GM21619 (cell line): ENCODE data around the gene HIBADH.
"Not testable (repeated sequence)": the region's sequence is repeated elsewhere in the genome, so short reads cannot be mapped to it uniquely, and the experiment has no call there.

Experiments used
- ATAC-seq: cut with Tn5 transposase; IDR thresholded peaks from one replicate; pipeline ENCODE4 v1.9.1; 2021; ENCODE audit not compliant: unreplicated experiment

The HIBADH gene

GRCh38 chr7:27680610-27681009 is 17.9 kb upstream of the HIBADH start:
- ATAC-seq, result no peak

- ATAC-seq, result no peak
Measured at GRCh38 chr7:27678617-27679260, 16.1 kb upstream of the HIBADH start.

- ATAC-seq, result no peak
Measured at GRCh38 chr7:27677912-27678612, 15.4 kb upstream of the HIBADH start.

- not testable (repeated sequence) for ATAC-seq
Measured at GRCh38 chr7:27674126-27674525, 11.4 kb upstream of the HIBADH start.

- ATAC-seq, result no peak
Measured at GRCh38 chr7:27671675-27672074, 9.0 kb upstream of the HIBADH start.

GRCh38 chr7:27670676-27671075 is 8.0 kb upstream of the HIBADH start:
- ATAC-seq, result no peak

- ATAC-seq, result no peak
Measured at GRCh38 chr7:27670177-27670576, 7.5 kb upstream of the HIBADH start.

- no peak for ATAC-seq
Measured at GRCh38 chr7:27665531-27665930, 2.8 kb upstream of the HIBADH start.

GRCh38 chr7:27663989-27664331 is 1.3 kb upstream of the HIBADH start:
- no peak for ATAC-seq

GRCh38 chr7:27661811-27662489 is 733 bp downstream of the HIBADH start:
- ATAC-seq, result peak; percentile 5

GRCh38 chr7:27656724-27657123 is 6.0 kb downstream of the HIBADH start:
- no peak for ATAC-seq

- ATAC-seq, result no peak
Measured at GRCh38 chr7:27655184-27655583, 7.5 kb downstream of the HIBADH start.

- no peak for ATAC-seq
Measured at GRCh38 chr7:27652518-27652917, 10.2 kb downstream of the HIBADH start.

- no peak for ATAC-seq
Measured at GRCh38 chr7:27651702-27652101, 11.0 kb downstream of the HIBADH start.

- ATAC-seq, result no peak
Measured at GRCh38 chr7:27650283-27650682, 12.4 kb downstream of the HIBADH start.

GRCh38 chr7:27647489-27647888 is 15.2 kb downstream of the HIBADH start:
- no peak for ATAC-seq

- ATAC-seq, result no peak
Measured at GRCh38 chr7:27647046-27647445, 15.6 kb downstream of the HIBADH start.

- ATAC-seq, result no peak
Measured at GRCh38 chr7:27642271-27642670, 20.4 kb downstream of the HIBADH start.

- peak; percentile 82 for ATAC-seq
Measured at GRCh38 chr7:27641581-27642230, 21.0 kb downstream of the HIBADH start.

- no peak for ATAC-seq
Measured at GRCh38 chr7:27640884-27641574, 21.7 kb downstream of the HIBADH start.

- ATAC-seq, result no peak
Measured at GRCh38 chr7:27639851-27640250, 22.8 kb downstream of the HIBADH start.
